HepG2 (cell line): Measurements from ENCODE around the gene ALG9. TPM values are rescaled to one million over a fixed set of nuclear protein-coding genes. Genes with fewer than 3 reads are reported as not detected.

Source experiments
- CREB1 ChIP-seq, 2 experiments: fragments of 450-650 bp in 1 of 2; IDR thresholded peaks; 2 replicates each; pipeline ENCODE4 v1.6.1; 2016 to 2017; ENCODE audit warnings: control low read depth in 1 of 2, mild to moderate bottlenecking in 1 of 2, missing compliant biosample characterization in 1 of 2, missing genetic modification characterization in 1 of 2
- FLYWCH1 ChIP-seq: sonication (generic); formaldehyde crosslinking; IDR thresholded peaks from 2 replicates; pipeline ENCODE4 v1.8.1; 2023; ENCODE audit warnings: mild to moderate bottlenecking, missing genetic modification reagents
- FOXP1 ChIP-seq, 2 experiments: fragments of 450-650 bp in 1 of 2; IDR thresholded peaks; 2 replicates each; pipeline ENCODE4 v1.6.1; 2017 to 2018; ENCODE audit warnings: antibody characterized with exemption in 1 of 2
- GABPB1 ChIP-seq: IDR thresholded peaks from 2 replicates; pipeline ENCODE4 v1.6.1; 2016; ENCODE audit warnings: mild to moderate bottlenecking, missing genetic modification reagents, moderate library complexity, missing compliant biosample characterization
- GTF3A ChIP-seq: sonication (generic); formaldehyde crosslinking; conservative IDR thresholded peaks from 2 replicates; pipeline ENCODE4 v1.4.0; 2020; ENCODE audit warnings: mild to moderate bottlenecking, missing genetic modification reagents
- IKZF4 ChIP-seq: sonication (generic); formaldehyde crosslinking; IDR thresholded peaks from 2 replicates; pipeline ENCODE4 v1.5.1; 2020; ENCODE audit warnings: borderline replicate concordance, mild to moderate bottlenecking, low read depth, missing genetic modification reagents; ENCODE audit errors: not compliant biosample characterization
- MIER3 ChIP-seq: IDR thresholded peaks from 2 replicates; pipeline ENCODE4 v1.6.1; 2016; ENCODE audit warnings: missing compliant biosample characterization, borderline replicate concordance
- NR2F6 ChIP-seq, 2 experiments: IDR thresholded peaks; 2 replicates each; pipeline ENCODE4 v1.6.1; 2016; ENCODE audit warnings: antibody characterized with exemption in 1 of 2, mild to moderate bottlenecking in 1 of 2
- PBX2 ChIP-seq: IDR thresholded peaks from 2 replicates; pipeline ENCODE4 v1.6.1; 2016; ENCODE audit warnings: control low read depth
- PRMT3 ChIP-seq: sonication (generic); formaldehyde crosslinking; IDR thresholded peaks from 2 replicates; pipeline ENCODE4 v1.8.1; 2022; ENCODE audit warnings: low read depth, mild to moderate bottlenecking, moderate library complexity, missing genetic modification reagents, borderline replicate concordance
- SETDB1 ChIP-seq: sonication (generic); formaldehyde crosslinking; IDR thresholded peaks from 2 replicates; pipeline ENCODE4 v1.5.1; 2020; ENCODE audit warnings: missing genetic modification reagents, mild to moderate bottlenecking, borderline replicate concordance
- TBX2 ChIP-seq: sonication (generic); formaldehyde crosslinking; IDR thresholded peaks from 2 replicates; pipeline ENCODE4 v1.5.0; 2020; ENCODE audit warnings: missing genetic modification reagents, mild to moderate bottlenecking, borderline replicate concordance
- U2AF1 ChIP-seq: fragments of 200-400 bp; formaldehyde crosslinking; optimal IDR thresholded peaks from 2 replicates; pipeline ENCODE3; 2017; ENCODE audit warnings: mild to moderate bottlenecking, low read depth, low read length
- ZBTB40 ChIP-seq, 2 experiments: fragments of 450-650 bp in 1 of 2; sonication (generic) in 1 of 2; formaldehyde crosslinking in 1 of 2; IDR thresholded peaks; 2 replicates each; pipeline versions ENCODE4 v1.6.1 to v1.8.0; 2016 to 2022; ENCODE audit warnings: antibody characterized with exemption in 1 of 2, mild to moderate bottlenecking in 1 of 2, missing genetic modification reagents in 1 of 2
- ZNF513 ChIP-seq: sonication (generic); formaldehyde crosslinking; conservative IDR thresholded peaks from 2 replicates; pipeline ENCODE4 v1.5.0; 2020; ENCODE audit warnings: missing genetic modification reagents
- ZNF564 ChIP-seq: sonication (generic); formaldehyde crosslinking; IDR thresholded peaks from 2 replicates; pipeline ENCODE4 v1.8.1; 2023; ENCODE audit warnings: mild to moderate bottlenecking, missing genetic modification reagents
- polyA plus RNA-seq, 8 experiments: library from polyadenylated mRNA; depleted of rRNA in 3 of 8; stranded (reverse) in 7 of 8; unstranded in 1 of 8; fragments of >200 nt; fragmentation: Illumina TruSeq in 4 of 8; extraction: Trizol in 4 of 8; gene quantifications; 2 replicates each; pipeline versions ENCODE4 v1.2.1 to v1.2.3, GENCODE V29; 2011 to 2016; ENCODE audit warnings: low read depth in 4 of 8, missing spikeins in 1 of 8, mixed read lengths in 1 of 8; ENCODE audit not compliant: insufficient read depth in 1 of 8
- total RNA-seq, 5 experiments: library from RNA; depleted of rRNA; stranded (reverse); fragments of >200 nt; fragmentation: Illumina TruSeq; extraction: Trizol; gene quantifications; 2 replicates each; pipeline ENCODE4 v1.2.3, GENCODE V29; 2016; ENCODE audit warnings: low read depth in 1 of 5

ALG9 gene
- total and polyA plus RNA-seq, 2 of the 13 experiments (the other 11 are each of a cell fraction or from before 2014, with no cell fraction given): 39.4 to 40.6 TPM

GRCh38 chr11:111878849-111879636 is 7.7 kb upstream of the ALG9 start, which contains the start of the genes CFAP68 and FDXACB1 (continued):
- TF ChIP-seq ZBTB40 (IDR thresholded peaks at IDR 0.05) (no peak), ZBTB40 (CRISPR knock-in tag; IDR thresholded peaks at IDR 0.05) (no peak), U2AF1 (no peak), CREB1 (IDR thresholded peaks at IDR 0.05) (peak; percentile 99), CREB1 (CRISPR knock-in tag; IDR thresholded peaks at IDR 0.05) (peak; percentile 100), IKZF4 (no peak), PBX2 (no peak), FOXP1 (IDR thresholded peaks at IDR 0.05) (no peak), FOXP1 (CRISPR knock-in tag; IDR thresholded peaks at IDR 0.05) (0 out of 2 replicates have a peak, but pooled peaks have one; percentile 14), NR2F6 (IDR thresholded peaks at IDR 0.05) (peak; percentile 67), NR2F6 (CRISPR knock-in tag; IDR thresholded peaks at IDR 0.05) (peak; percentile 50; the same call in 1 of the 2 replicates), ZNF513 (CRISPR knock-in tag) (no peak), TBX2 (CRISPR knock-in tag) (peak; percentile 93), SETDB1 (CRISPR knock-in tag) (no peak), FLYWCH1 (0 out of 2 replicates have a peak, but pooled peaks have one; percentile 66), ZNF564 (CRISPR knock-in tag) (0 out of 2 replicates have a peak, but pooled peaks have one; percentile 22), PRMT3 (CRISPR knock-in tag) (no peak), MIER3 (CRISPR knock-in tag) (peak; percentile 76; the same call in 1 of the 2 replicates), GABPB1 (CRISPR knock-in tag) (peak; percentile 99), GTF3A (CRISPR knock-in tag) (no peak)
